Stomach (tissue), 9 donors: ENCODE measurements around the gene MRPL48. TPM values are rescaled to one million over a fixed set of nuclear protein-coding genes. Genes with fewer than 3 reads are reported as not detected.
"Not testable (repeated sequence)": the region's sequence is repeated elsewhere in the genome, so short reads cannot be mapped to it uniquely, and the experiment has no call there.

Experiments used
- DNase-seq, 2 donors: peaks; one replicate each; pipeline versions ENCODE4 v3.0.0 to v3.0.0-alpha.2; 2013 to 2019
- H3K27ac ChIP-seq, 5 donors: fragments of 200-600 bp in 4 of 5; sonication (generic) in 4 of 5; one replicate each; pipeline ENCODE4 v1.5.1; 2013 to 2019; ENCODE audit warnings: mild to moderate bottlenecking in 1 of 5, moderate library complexity in 1 of 5
- H3K27me3 ChIP-seq, 3 donors: fragments of 200-600 bp; sonication (generic); one replicate each; pipeline ENCODE4 v1.5.1; 2017 to 2019; ENCODE audit warnings: mixed run types in 1 of 3
- H3K36me3 ChIP-seq, 4 donors: fragments of 200-600 bp; sonication (generic); 1 replicate in 3 of 4; 2 replicates in 1 of 4; pipeline ENCODE4 v1.5.1; 2016 to 2019
- H3K4me1 ChIP-seq, 4 donors: fragments of 200-600 bp; sonication (generic); one replicate each; pipeline ENCODE4 v1.5.1; 2016 to 2019
- H3K4me3 ChIP-seq, 4 donors: fragments of 200-600 bp; sonication (generic) in 3 of 4; one replicate each; pipeline ENCODE4 v1.5.1; 2016 to 2019; ENCODE audit warnings: mild to moderate bottlenecking in 1 of 4
- H3K9me3 ChIP-seq, 4 donors: fragments of 200-600 bp; sonication (generic); one replicate each; pipeline ENCODE4 v1.5.1; 2016 to 2019
- EP300 ChIP-seq: sonication (generic); formaldehyde crosslinking; IDR thresholded peaks from one replicate; pipeline ENCODE4 v1.6.1; 2017; ENCODE audit warnings: antibody characterized with exemption
- POLR2A ChIP-seq, 4 donors: fragments of 450-650 bp; IDR thresholded peaks; one replicate each; pipeline ENCODE4 v1.6.1; 2016; ENCODE audit warnings: antibody characterized with exemption in 4 of 4, control low read depth in 2 of 4, mild to moderate bottlenecking in 1 of 4, moderate library complexity in 1 of 4
- POLR2AphosphoS5 ChIP-seq, 3 donors: sonication (generic); formaldehyde crosslinking; IDR thresholded peaks; one replicate each; pipeline ENCODE4 v1.6.1; 2016; ENCODE audit warnings: antibody characterized with exemption in 3 of 3
- WGBS, 5 donors: extraction: QIAGEN DNeasy Blood & Tissue Kit in 3 of 5; methylation state at CpG; one replicate each; pipeline versions ENCODE4 v1.1.5 to v1.1.7; 2013 to 2018; 5-methylcytosine and 5-hydroxymethylcytosine counted together
- intact Hi-C: fragments of 100-400 bp; cut with DNase I; formaldehyde crosslinking; loops from one replicate; pipeline ENCODE4 v1.15.1; 2023; ENCODE audit warnings: low total_unique reads
- polyA plus RNA-seq, 3 donors: library from polyadenylated mRNA; stranded (reverse); fragments of 200-250 nt; gene quantifications; one replicate each; pipeline ENCODE4 v1.2.3, GENCODE V29; 2013
- total RNA-seq, 5 donors: library from RNA; depleted of rRNA; stranded (reverse); fragments of >200 nt; gene quantifications; one replicate each; pipeline versions ENCODE4 v1.1.0 to v1.2.3, GENCODE V29; 2014 to 2016
- TF ChIP-seq, protein P1 (sequence below), 7 experiments: fragments of 450-650 bp in 4 of 7; fragments of 200-600 bp in 3 of 7; sonication (generic) in 3 of 7; IDR thresholded peaks; one replicate each; pipeline ENCODE4 v1.5.1; 2016 to 2019; ENCODE audit warnings: antibody characterized with exemption in 7 of 7, control low read depth in 2 of 7, mild to moderate bottlenecking in 1 of 7
- donor health status: healthy with polysubstance abuse.
- donor health status: Bipolar disorder and iron deficiency.
- donor health status: healthy.

MRPL48 gene
- total and polyA plus RNA-seq, 8 donors, result 1.2 to 118 (median 31.0) TPM

DNA sequence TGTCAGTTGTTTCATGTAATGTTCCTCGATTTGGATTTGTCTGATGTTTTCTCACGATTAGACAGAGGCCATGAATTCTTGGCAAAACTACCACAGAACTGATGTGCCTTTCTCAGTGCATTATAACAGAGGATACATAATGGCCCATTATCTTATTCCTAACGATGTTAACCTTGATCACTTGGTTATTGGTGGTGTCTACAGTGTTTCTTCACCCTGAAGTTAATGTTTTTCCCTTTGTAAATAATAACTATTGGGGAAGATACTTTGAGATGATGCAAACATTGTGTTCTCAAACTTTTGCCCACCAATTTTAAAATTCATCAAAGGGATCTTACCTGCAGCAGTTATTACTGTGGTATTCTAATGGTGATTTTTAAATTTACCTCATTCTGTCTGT is 39.9 kb upstream of the MRPL48 start:
- intact Hi-C loops, result no loop called here
- H3K9me3 ChIP-seq, result no peaks in the 10 kb centered on the region
- no peak for DNase-seq
- 49 to 70% (median 62%) methylated on average over 3 of the region's 3 CpGs for WGBS, 5 donors
- H3K4me3 ChIP-seq, result no peak overlapping the region
- no peak overlapping the region for H3K27ac ChIP-seq
- TF ChIP-seq, protein P1, sequence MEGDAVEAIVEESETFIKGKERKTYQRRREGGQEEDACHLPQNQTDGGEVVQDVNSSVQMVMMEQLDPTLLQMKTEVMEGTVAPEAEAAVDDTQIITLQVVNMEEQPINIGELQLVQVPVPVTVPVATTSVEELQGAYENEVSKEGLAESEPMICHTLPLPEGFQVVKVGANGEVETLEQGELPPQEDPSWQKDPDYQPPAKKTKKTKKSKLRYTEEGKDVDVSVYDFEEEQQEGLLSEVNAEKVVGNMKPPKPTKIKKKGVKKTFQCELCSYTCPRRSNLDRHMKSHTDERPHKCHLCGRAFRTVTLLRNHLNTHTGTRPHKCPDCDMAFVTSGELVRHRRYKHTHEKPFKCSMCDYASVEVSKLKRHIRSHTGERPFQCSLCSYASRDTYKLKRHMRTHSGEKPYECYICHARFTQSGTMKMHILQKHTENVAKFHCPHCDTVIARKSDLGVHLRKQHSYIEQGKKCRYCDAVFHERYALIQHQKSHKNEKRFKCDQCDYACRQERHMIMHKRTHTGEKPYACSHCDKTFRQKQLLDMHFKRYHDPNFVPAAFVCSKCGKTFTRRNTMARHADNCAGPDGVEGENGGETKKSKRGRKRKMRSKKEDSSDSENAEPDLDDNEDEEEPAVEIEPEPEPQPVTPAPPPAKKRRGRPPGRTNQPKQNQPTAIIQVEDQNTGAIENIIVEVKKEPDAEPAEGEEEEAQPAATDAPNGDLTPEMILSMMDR (IDR thresholded peaks at IDR 0.05), result no peak
- TF ChIP-seq POLR2A (IDR thresholded peaks at IDR 0.05) (no peak), POLR2AphosphoS5 (IDR thresholded peaks at IDR 0.05) (no peak), EP300 (no peak)
- no peaks in the 10 kb centered on the region for H3K27me3 ChIP-seq
- H3K4me1 ChIP-seq, result peaks cover 0 to 67% (median 41%) of the 10 kb centered on the region in 4 donors
- H3K36me3 ChIP-seq, result peaks cover 0 to 6% (median 0%) of the 10 kb centered on the region in 4 donors

DNA sequence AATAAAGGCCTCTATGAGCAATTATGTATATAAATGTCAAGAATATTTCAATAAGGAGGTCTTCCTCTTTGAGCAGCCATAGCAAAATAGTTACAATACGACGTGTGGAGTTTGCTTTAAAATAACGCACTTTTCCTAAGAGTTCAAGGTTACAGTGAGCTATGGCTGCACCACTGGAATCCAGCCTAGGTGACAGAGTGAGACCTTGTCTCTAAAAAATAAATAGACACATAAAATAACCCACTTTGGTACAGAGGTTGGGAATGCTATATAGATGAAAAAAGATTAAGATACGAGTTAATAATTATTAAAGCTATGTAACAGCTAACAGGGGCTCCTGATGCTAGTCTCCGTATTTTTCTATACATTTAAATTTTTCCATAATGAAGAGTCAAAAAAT is 39.4 kb upstream of the MRPL48 start:
- intact Hi-C loops, result no loop called here
- no peak for DNase-seq

DNA sequence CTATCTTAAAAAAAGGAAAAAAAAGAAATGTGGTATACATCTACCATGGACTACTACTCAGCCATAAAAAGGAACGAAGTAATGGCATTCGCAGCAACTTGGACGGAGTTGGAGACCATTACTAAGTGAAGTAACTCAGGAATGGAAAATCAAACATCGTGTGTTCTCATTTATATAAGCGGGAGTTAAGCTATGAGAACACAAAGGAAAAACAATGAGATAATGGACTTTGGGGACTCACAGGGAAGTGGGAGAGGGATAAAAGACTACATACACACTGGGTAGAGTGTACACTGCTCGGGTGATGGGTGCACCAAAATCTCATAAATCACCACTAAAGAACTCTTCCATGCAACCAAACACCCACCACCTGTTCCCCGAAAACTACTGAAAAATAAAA is 38.6 kb upstream of the MRPL48 start:
- DNase-seq, result no peak
- Histone ChIP-seq H3K4me1 (peaks cover under 1 to 66% (median 37%) of the 10 kb centered on the region in 4 donors), H3K4me3 (no peak overlapping the region), H3K27ac (no peak overlapping the region), H3K36me3 (peaks cover 0 to 6% (median 0%) of the 10 kb centered on the region in 4 donors), H3K9me3 (no peaks in the 10 kb centered on the region), H3K27me3 (no peaks in the 10 kb centered on the region)
- no peak for TF ChIP-seq POLR2A (IDR thresholded peaks at IDR 0.05)
- no peak for TF ChIP-seq EP300
- TF ChIP-seq, protein P1 (IDR thresholded peaks at IDR 0.05), result no peak
- no peak for TF ChIP-seq POLR2AphosphoS5 (IDR thresholded peaks at IDR 0.05)
- intact Hi-C loops, result no loop called here
- 86 to 97% (median 94%) methylated on average over 7 of the region's 7 CpGs for WGBS, 5 donors

More for the DNA sequence above, 39.4 kb upstream of the MRPL48 start:
- 88 to 97% (median 92%) methylated on average over 5 of the region's 5 CpGs for WGBS, 5 donors
- Histone ChIP-seq H3K36me3 (peaks cover 0 to 6% (median 0%) of the 10 kb centered on the region in 4 donors), H3K27me3 (no peaks in the 10 kb centered on the region), H3K4me3 (no peak overlapping the region), H3K27ac (no peak overlapping the region), H3K9me3 (no peaks in the 10 kb centered on the region), H3K4me1 (peaks cover 0 to 68% (median 40%) of the 10 kb centered on the region in 4 donors)
- TF ChIP-seq EP300, result no peak
- no peak for TF ChIP-seq POLR2AphosphoS5 (IDR thresholded peaks at IDR 0.05)
- TF ChIP-seq, protein P1 (IDR thresholded peaks at IDR 0.05), result no peak
- TF ChIP-seq POLR2A (IDR thresholded peaks at IDR 0.05), result no peak

DNA sequence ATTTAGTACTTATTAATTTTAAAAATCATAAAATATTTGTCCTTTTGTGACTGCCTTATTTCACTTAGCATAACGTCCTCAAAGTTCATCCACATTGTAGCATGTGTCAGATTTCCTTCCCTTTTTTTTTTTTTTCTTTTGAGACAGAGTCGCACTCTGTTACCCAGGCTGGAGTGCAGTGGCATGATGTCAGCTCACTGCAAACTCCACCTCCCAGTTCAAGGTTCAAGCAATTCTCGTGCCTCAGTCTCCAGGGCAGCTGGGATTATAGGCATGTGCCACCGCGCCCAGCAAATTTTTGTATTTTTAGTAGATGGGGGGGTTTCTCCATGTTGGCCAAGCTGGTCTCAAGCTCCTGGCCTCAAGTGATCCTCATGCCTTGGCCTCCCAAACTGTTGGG is 37.4 kb upstream of the MRPL48 start:
- Histone ChIP-seq H3K9me3 (no peaks in the 10 kb centered on the region), H3K27ac (no peak overlapping the region), H3K27me3 (no peaks in the 10 kb centered on the region), H3K4me3 (no peak overlapping the region), H3K36me3 (peaks cover 0 to 6% (median 0%) of the 10 kb centered on the region in 4 donors), H3K4me1 (peaks cover 4 to 74% (median 40%) of the 10 kb centered on the region in 4 donors)
- DNase-seq, result no peak
- TF ChIP-seq POLR2AphosphoS5 (IDR thresholded peaks at IDR 0.05), result no peak
- no peak for TF ChIP-seq POLR2A (IDR thresholded peaks at IDR 0.05)
- TF ChIP-seq, protein P1 (IDR thresholded peaks at IDR 0.05), result no peak
- TF ChIP-seq EP300, result no peak
- intact Hi-C loops, result no loop called here
- 57 to 77% (median 71%) methylated on average over 5 of the region's 5 CpGs for WGBS, 5 donors

DNA sequence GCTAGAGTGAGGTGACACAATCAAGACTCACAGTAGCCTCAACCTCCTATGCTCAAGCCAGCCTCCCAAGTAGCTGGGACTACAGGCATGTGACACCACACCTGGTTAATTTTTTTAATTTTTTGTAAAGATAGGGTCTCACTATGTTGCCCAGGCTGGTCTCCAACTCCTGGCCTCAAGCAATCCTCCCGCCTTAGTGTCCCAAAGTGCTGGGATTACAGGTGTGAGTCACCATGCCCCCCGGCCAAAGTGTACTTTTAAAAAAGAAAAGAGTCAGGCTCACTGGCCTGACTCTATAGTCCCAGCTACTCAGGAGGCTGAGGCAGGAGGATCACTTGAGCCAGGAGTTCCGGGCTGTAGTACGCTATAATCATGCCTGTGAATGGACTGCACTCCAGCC is 36.8 kb upstream of the MRPL48 start:
- H3K27ac ChIP-seq, H3K4me3 ChIP-seq, DNase-seq, H3K9me3 ChIP-seq, H3K36me3 ChIP-seq, H3K27me3 ChIP-seq, intact Hi-C loops: not testable (repeated sequence)
- WGBS, 5 donors, result 95 to 100% (median 98%) methylated on average over 4 of the region's 4 CpGs
- peaks cover 4 to 74% (median 39%) of the 10 kb centered on the region in 4 donors for H3K4me1 ChIP-seq
